Measurements from ENCODE around the gene RGS2. TPM values are rescaled to one million over a fixed set of nuclear protein-coding genes. Genes with fewer than 3 reads are reported as not detected.

Gene RGS2
- polyA plus RNA-seq, 1 donor = 84.3 TPM

DNA sequence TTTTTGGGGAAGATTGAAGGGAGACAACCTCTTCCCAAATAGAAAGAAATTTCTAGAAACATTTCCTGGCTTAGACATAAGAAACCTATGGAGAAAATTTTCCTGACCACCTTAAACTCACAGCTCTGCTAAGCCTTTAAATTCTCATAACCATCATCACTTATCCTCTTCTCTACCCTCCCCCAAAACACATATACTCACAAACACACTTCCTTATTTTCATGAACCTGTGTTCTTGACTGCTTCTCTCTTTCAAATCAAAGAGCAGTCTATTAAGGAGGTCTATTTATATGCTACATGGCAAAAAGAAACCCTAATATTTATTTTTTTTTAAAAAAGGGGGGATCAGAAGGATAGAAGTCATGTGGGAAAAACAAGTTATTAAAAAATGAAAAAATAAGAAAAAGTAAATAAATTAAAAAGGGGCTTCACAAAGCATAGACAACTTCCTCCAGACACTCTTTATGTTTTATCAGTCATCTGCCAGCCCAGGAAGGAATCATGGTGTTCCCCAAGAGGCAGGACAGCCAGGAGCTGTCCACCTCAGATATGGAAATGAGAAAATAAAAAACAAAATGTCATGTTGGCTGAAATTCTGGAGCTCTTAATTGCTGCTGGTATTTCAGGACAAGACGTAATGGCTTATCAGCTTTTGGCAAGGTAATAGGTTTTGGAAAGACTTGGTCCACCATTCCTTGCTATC is 12.8 kb upstream of the RGS2 start:
- no peak for DNase-seq (ENCODE audit: low read depth)

GRCh38 chr1:192797143-192797542 is 11.7 kb upstream of the RGS2 start:
- no peak for DNase-seq (ENCODE audit: low read depth)

GRCh38 chr1:192797891-192798290 is 10.9 kb upstream of the RGS2 start:
- DNase-seq (ENCODE audit: low read depth) = no peak

DNA sequence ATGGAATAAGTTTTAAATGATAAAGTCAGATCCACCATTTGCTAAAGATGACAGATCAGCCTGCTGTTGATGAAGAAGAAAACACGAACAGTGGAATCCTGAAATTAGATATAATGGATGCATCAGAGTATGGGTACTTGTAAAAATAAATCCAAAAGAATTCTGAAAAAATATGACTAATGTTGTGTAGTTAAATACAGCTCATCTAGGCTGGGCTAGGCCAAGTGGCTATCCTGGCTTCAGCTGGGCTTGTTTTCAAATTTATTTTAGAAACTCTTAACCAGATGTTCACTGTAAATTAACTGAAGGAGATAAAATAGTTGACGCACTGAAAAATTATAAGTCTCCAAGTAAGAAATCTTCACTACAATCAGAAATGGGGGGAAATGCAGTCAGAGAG is 7.4 kb upstream of the RGS2 start:
- no peak for DNase-seq (ENCODE audit: low read depth)

- no peak for DNase-seq (ENCODE audit: low read depth)
Measured at GRCh38 chr1:192802406-192802805, 6.4 kb upstream of the RGS2 start.

GRCh38 chr1:192803501-192803900 is 5.3 kb upstream of the RGS2 start:
- no peak for DNase-seq (ENCODE audit: low read depth)

GRCh38 chr1:192805832-192806323 is 3.0 kb upstream of the RGS2 start:
- DNase-seq (ENCODE audit: low read depth) = no peak

DNA sequence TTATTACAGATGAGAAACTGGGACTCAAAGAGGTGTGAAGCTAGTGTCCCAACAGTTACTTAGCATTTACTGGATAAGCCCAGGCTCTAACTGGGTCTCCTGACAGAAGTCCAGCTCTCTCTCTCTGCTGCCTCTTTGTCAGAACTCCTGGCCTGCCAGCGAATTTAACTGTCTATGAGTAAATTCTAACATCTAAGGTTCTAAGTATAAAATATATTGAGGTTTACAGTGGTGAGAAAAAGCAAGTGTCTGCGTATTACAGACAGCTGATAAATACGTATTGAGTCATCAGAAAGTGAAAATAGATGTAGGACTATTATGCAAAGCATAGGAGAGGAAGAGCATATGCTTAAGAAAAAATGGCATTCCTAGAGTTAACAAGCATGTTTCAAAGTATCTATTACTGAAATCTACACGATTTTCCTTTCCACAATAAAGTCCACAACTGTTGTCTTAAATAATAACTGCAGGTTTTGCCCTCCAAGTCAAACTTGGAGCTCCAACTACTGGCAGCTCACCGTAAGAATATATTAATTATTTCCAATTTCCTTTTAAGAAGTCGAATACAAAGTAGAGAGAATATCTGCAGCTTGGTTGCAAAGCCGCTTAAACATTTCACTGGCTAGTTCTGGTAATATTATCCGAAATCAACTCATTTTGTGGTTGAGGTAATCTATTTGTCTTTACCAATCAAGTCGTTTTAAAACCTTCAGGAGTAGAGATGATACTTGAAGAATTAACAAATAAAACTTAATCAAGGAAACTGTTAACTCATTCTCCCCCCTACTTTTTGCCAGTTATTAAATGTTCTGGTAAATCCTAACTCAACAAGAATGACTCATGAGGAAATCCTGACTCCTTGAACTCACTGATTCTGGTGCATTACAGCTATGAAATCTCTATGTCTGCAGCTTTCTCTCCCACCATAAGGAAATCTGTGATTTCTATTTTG is 1.4 kb upstream of the RGS2 start:
- DNase-seq (ENCODE audit: low read depth) = no peak

GRCh38 chr1:192808163-192808517 is 699 bp upstream of the RGS2 start:
- DNase-seq (ENCODE audit: low read depth) = no peak

GRCh38 chr1:192809307-192810252 is 741 bp downstream of the RGS2 start:
- DNase-seq (ENCODE audit: low read depth) = no peak

DNA sequence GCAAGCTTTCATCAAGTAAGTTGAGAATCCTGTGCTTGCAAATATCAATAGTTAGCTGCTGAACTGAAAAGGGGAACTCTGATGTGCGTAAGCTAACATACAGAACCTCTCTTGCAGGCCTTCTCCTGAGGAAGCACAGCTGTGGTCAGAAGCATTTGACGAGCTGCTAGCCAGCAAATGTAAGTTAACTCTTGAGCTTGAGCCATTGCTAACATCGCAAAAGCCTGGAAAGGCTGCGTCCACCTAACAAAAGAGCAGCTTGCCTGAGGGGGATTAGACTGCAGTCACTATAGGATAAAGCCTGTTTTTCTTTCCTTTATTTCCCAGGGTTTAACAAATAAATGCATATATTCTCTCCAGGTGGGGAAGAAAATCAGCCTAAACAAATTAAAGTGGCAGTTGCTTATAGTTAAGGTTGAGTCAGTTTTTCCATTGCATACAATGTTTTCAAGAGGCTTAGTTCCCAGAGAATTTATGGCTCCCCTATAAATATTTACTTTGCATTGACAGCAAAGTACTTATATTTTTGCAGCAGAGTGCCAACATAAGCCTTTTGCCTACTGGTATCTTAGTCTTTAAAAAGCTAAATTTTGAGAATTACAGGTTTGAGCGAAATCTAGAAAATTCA is 1.5 kb downstream of the RGS2 start:
- DNase-seq (ENCODE audit: low read depth) = no peak

GRCh38 chr1:192811006-192811405 is 2.2 kb downstream of the RGS2 start:
- no peak for DNase-seq (ENCODE audit: low read depth)

DNA sequence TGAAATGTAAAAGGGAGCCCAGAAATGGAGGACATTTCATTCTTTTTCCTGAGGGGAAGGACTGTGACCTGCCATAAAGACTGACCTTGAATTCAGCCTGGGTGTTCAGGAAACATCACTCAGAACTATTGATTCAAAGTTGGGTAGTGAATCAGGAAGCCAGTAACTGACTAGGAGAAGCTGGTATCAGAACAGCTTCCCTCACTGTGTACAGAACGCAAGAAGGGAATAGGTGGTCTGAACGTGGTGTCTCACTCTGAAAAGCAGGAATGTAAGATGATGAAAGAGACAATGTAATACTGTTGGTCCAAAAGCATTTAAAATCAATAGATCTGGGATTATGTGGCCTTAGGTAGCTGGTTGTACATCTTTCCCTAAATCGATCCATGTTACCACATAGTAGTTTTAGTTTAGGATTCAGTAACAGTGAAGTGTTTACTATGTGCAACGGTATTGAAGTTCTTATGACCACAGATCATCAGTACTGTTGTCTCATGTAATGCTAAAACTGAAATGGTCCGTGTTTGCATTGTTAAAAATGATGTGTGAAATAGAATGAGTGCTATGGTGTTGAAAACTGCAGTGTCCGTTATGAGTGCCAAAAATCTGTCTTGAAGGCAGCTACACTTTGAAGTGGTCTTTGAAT is 2.9 kb downstream of the RGS2 start:
- no peak for DNase-seq (ENCODE audit: low read depth)

GRCh38 chr1:192812420-192813209 is 3.8 kb downstream of the RGS2 start:
- DNase-seq (ENCODE audit: low read depth) = no peak

GRCh38 chr1:192814805-192815204 is 6.0 kb downstream of the RGS2 start:
- DNase-seq (ENCODE audit: low read depth) = no peak

DNA sequence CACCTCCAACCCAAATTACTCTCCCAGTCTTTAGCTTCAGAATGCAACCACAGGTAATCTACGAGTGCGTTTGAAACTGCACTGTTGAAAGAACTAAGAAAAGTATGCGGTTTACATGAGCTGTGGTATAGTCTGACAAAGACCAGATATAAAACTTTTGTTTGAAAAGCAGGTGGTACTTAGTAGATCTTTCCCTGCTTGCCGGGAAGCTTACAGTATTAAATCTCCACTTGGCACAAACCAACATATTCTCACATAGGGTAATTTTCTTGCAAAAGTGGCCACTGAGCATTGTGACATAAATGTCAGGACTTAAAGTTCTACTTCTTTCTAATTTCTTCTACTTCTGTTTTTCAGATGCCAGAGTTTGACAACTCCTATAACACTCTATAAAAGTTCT is 8.4 kb downstream of the RGS2 start:
- no peak for DNase-seq (ENCODE audit: low read depth)

DNA sequence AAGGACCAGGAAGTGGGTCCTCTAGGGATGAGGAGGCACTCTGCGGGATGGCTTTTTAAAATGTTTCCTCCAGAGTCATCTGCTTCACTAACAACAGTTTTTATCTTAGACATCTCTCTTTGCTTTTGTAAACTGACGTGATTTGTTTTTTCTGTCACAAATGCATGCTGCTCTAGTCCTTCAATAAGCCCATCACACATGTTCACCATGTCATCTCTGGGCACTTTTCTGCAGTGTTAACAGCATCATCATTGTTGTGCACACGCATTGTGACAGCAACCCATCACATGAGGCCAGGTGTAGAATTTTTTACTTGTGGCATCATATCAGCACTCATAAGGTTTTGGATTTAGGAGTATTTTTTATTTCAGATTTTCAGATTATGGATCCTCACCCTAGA is 12.5 kb downstream of the RGS2 start:
- no peak for DNase-seq (ENCODE audit: low read depth)

DNA sequence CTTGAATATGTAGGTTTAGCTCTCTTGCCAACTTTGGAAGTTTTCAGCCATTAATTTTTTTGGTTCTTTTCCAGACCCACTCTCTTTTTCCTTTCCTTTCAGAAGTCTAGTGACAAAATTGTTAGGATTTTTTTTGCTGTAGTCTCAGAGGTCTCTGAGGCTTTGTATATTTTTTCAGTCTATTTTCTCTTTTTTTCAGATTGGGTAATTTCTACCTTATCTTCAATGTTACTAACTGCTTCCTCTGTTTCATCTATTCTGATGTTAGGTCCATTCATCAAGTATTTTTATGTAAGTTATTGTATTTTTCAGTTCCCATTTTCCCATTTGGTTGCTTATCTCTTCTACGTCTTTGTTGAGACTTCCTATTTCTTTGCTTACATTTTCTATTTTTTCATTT is 15.7 kb downstream of the RGS2 start:
- DNase-seq (ENCODE audit: low read depth) = no peak

DNA sequence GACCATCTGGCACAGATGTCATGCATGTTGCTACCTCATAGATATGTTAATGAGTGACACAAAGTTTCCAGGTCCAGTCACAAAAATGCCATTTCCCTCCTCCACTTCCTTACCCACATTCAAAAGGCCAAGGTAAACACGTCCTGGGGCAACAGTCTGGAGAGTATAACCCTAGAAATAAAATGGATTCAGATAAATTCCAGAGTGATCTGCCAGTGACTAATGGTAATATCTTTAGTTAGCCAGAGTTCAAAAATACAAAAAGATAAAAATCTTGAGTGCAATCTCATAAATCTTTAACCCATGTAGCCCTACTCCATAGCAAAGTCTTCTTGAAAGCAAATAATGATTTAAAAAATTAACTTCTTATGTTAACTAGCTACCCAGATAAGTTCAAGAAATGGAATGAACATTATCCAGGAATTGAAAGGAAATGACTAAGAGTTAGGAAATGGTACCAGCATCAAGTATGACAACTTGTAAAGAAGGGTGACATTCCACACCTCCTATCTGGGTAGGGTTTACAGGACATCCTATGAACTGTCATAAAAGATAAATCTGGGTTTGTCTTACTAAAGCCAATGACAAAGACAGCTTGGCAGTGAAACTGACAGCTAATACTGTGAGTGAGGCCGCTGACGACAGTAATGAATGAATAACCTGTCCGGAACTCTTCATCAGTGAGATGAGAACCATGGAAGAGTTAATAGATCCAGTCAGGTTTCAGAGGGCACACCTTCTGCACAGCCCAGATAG is 18.1 kb downstream of the RGS2 start:
- no peak for DNase-seq (ENCODE audit: low read depth)
